Right lobe of liver (tissue), 4 donors: ENCODE measurements around the gene ALDH1L2.

ENCODE experiments used
- CTCF ChIP-seq, 4 donors: fragments of 200-600 bp in 3 of 4; fragments of 450-650 bp in 1 of 4; IDR thresholded peaks; one replicate each; pipeline versions ENCODE4 v1.5.1 to v1.8.0; 2016 to 2022; ENCODE audit warnings: antibody characterized with exemption in 4 of 4, mild to moderate bottlenecking in 2 of 4
- POLR2A ChIP-seq: fragments of 450-650 bp; IDR thresholded peaks from one replicate; pipeline ENCODE4 v1.6.1; 2017; ENCODE audit warnings: antibody characterized with exemption, mild to moderate bottlenecking
- donor health status: DM: no; HTN: no; CAD: no.
- donor health status: DM: no; HTN: no; CAD: no.
- donor health status: DM: no; HTN: yes; CAD: no.

- no peak for TF ChIP-seq CTCF (IDR thresholded peaks at IDR 0.05)
- no peak for TF ChIP-seq POLR2A
These were observed 37.0 kb downstream of the ALDH1L2 start for GRCh38 chr12:105047308-105047707.
